CD4-positive, alpha-beta T cell treated with Interferon alpha-2 for 1 hour (primary cell): ENCODE measurements around the gene ALKBH8.
"Not testable (repeated sequence)": the region's sequence is repeated elsewhere in the genome, so short reads cannot be mapped to it uniquely, and the experiment has no call there.

Experiments
- DNase-seq, 2 donors: peaks; one replicate each; pipeline ENCODE4 v3.0.0-alpha.2; 2020 to 2022

Gene ALKBH8, protein sequence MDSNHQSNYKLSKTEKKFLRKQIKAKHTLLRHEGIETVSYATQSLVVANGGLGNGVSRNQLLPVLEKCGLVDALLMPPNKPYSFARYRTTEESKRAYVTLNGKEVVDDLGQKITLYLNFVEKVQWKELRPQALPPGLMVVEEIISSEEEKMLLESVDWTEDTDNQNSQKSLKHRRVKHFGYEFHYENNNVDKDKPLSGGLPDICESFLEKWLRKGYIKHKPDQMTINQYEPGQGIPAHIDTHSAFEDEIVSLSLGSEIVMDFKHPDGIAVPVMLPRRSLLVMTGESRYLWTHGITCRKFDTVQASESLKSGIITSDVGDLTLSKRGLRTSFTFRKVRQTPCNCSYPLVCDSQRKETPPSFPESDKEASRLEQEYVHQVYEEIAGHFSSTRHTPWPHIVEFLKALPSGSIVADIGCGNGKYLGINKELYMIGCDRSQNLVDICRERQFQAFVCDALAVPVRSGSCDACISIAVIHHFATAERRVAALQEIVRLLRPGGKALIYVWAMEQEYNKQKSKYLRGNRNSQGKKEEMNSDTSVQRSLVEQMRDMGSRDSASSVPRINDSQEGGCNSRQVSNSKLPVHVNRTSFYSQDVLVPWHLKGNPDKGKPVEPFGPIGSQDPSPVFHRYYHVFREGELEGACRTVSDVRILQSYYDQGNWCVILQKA

DNA sequence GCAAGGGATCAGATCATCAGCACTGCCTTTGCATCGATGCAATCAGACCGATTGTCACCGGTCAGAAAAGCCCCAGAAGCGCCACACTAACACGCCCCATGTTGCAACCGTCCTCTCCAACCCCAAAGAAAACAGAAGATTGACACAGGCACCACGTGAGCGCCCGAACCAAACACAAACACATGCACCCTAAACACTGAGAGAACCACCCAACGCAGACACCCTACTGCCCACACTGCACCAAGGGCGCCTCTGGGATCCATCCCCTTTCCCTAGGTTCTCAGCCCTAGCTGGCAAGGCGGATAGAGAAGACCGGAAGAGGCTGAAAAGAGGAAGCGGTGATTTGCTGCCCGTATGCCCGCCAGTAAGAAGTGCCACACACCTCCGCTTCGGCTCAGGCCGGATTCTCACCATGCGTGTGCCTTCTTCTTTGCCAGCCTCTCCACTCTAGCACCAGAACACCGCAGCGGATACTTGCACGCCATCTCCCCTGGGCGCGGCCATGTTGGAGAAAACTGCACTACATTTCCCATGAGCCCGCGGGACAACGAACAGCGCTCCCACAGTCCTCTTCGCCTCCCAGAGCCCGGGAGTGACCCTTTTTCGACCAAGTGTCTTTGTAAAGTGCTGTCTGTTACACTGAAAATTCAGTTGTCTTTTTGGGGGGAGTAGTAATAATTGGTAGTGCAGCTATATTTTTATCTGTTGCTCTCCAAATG is at the start of gene ALKBH8:
Gene ALKBH8 (minus strand): TSS at position 517 of the 719 bp plus-strand sequence. CDS start 4,842 bp downstream, outside the sequence.
- DNase-seq = peak; percentile 72 to 82

DNA sequence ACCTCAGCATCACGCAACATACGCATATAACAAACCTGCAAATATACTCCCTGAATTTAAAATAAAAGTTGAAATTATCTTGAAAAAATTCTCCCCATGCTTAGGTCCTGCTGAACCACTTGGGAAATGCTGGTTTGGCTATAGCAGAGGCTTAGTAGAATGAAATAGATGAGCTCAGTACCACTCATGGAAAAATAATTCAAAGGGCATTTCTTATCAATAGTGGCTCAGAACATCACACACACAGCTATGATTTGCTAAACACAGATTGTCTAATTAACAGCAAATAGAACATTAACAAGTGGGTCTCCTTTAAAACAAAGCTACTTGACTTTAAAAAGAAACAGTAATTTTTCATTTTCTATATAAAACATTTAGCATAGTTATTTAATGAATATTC is 46.9 kb upstream of the ALKBH8 start:
- DNase-seq = no peak

DNA sequence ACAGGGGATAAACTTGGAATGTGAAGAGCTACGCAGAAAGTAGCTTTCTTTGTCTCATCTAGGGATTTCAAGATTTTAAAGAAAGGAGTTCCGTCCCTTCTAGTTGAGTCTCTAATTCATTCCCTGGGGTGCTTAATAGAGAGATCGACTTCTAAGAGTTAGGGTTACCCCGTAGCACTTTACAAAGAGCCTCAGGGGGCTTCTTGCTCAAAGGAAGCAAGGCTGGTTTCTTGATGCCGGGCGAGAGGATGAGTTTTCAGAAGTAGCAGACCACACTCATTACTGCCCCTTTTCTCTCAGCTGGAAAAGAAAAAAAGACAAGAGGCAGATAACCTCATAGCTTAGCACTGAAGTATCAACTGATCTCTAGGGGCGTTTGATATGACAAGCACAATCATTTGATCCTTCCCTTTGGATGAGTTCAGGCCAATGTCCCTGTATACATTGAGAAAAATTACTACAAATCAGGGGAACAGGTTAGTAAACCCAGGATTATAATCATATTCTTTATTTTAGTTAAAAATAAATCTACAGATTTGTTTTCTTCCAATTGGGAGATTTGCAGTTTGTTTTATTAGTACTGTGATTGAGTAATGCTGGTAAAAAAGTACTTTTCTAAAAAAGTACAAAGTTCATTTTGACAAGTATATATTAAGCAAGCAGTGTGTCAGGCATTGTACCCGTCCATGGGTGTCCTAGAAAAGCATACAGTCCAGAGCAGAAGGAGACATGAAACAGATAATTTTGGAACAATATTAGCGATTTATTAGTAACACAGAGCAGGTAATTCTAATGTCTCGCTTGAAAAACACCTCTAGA is 44.1 kb upstream of the ALKBH8 start:
- DNase-seq = no peak

DNA sequence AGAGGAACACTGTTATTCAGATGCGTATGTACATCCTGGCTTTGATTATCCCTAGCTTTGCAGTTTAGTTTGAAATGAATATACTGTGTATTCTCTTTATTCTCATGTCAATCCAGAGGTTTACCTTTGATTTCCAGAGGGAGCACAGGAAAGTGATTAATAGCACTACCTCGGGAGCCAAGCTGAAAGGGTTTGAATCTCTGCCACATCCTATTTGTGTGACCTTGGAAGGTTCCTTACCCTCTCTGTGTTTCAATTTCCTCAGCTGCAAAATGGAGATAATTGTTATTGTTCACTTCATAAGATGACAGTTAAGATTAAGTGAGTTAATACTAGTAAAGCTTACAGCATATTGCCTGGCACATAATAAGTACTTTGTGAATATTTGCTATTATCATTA is 43.3 kb upstream of the ALKBH8 start:
- no peak for DNase-seq

DNA sequence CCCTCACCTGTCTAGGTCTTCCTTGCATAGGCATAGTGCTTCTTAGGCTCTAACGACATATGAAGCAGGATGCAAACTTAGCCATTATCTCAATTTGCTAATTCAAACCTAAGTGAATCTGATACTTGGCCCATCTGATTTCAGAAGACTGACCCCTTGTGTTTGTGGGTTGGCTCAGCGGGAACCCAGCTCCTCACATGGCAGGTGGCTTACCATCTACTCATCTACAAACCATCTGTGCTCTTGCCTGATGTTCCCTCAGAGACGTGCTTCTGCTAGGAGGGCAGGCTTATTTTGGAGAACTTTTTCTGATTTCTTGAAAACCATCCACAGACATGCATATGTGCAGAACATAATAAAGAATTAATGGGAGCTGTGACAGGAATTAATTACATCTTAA is 40.6 kb upstream of the ALKBH8 start:
- DNase-seq = no peak

DNA sequence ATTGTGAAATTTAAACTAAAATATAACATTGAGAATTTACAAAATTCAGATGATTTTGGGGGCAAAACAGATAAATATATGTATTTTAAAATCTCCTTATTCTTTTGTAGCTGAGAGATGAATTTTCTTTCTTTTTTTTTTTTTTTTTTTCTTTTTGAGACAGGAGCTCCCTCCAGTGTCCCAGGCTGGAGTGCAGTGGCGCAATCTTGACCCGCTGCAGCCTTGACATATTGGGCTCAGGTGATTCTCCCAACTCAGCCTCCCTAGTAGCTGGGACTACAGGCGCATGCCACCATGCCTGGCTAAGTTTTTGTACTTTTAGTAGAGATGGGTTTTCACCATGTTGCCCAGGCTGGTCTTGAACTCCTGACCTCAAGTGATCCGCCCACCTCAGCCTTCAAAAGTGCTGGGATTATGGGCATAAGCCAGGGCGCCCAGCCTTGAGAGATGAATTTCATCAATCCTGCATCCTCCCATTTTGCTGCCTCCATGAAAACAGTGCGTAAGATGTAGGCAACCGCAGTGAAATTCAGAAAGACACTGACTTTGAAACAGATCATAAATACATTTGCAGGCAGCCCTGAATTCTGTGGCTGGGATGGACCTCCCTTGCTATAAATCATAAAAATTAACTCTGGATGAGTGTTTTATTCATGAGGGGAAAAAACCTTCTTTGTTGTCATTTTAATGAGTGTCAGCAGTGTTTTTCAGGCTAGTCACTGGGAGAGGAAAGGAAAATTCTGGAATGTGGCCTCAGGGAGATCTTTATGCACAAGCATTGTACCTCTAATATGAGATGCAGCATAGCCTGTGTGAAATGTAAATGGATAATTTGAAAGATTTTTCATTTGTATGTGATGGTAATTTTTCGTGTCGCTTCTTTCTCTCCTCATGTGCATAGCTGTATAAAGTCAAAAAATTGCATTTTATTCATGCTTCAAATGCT is 39.8 kb upstream of the ALKBH8 start:
- DNase-seq = no peak

DNA sequence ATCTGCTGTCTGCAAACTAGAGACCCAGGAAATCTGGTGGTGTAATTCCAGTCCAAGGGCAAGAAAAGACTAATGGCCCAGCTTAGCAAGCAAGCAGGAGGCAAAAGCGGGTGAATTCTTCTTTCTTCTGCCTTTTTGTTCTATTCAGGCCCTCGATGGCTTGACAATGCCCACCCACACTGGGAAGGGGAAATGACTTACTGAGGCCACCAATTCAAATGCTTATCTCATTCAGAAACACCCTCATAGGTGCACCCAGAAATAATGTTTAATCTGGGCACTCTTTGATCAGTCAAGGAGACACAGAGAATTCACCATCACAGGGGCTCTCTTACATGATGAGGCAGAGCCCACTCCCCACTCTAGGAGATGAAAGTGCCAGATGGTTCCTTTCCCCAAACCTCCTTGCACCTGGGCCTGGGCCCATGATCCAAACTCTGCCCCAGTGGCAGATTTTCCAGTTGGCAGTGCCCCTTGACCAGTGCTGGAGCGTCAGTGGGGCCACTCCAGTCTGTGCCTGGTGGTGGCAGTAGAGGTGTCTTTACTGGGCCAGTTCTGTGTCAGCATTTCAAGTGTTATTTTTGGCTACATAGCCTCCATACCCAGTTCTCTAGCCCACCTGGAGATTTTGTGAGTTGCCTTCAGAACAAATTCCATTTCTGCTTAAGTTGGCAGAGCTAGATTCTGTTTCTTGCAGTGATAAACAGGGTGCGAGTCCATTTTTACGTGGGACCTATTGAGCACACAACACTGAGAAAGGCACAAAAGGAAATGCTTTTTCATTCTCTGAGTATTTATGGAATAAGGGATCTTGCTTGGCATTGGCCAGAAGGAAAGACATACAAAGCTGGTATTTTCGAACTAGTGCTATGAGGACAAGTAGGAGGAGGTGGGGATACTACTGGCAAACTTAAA is 32.9 kb upstream of the ALKBH8 start:
- no peak for DNase-seq

DNA sequence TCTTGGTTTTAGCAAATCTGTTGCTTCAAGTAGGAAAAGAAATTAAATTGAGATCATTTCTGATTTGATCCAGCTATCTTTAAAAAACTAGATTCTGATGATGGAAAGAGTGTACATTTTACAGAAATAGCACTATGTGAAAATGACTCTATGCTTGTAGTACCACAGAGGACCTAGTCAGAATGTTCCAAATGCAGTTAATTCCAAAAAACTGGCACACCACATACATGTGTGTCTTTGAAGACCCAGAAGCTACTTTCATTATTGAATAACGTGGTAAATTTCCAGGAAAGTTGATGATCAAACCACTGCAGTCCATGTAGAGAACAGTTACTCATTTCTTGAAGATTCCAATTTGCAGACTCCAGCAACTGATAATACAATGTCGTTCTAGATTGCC is 29.2 kb upstream of the ALKBH8 start:
- DNase-seq = no peak

DNA sequence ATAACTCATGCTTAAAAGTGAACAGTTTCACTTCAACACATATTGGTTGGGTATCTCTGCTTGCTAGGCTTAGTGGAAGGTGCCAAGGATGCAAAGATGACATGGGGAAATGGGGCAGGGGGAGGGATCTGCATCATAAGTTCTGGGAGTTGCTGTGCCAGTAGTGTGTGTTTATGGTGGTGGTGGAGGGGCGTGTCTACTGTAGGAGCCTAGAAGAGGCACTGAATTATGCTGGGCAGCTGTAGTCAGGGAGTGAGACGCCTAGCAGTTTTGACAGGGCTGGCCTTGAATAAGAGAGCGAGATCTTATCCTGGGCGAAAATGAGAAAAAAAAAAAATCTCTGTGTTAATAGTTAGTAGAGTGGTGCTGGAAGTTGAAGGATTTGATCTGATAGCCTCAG is 28.4 kb upstream of the ALKBH8 start:
- DNase-seq = no peak

DNA sequence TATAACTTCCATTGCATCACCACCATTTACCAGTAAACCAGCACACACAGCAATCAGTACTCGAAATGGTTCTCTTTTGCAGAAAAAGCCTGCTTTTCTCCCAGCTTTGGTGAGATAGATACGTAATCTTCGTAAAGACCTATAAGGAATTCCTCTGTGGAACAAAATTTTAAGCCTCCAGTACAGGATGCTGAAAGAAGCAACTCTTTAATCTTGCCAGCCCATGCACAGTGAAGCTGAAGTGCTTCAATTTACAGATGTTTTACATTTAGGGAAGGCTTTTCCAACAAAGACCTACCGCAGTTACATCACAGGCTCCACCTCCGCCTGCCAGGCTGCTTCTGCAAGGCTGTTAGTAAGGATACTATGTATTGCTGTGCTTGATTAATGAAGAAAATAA is 27.3 kb upstream of the ALKBH8 start:
- DNase-seq = no peak

DNA sequence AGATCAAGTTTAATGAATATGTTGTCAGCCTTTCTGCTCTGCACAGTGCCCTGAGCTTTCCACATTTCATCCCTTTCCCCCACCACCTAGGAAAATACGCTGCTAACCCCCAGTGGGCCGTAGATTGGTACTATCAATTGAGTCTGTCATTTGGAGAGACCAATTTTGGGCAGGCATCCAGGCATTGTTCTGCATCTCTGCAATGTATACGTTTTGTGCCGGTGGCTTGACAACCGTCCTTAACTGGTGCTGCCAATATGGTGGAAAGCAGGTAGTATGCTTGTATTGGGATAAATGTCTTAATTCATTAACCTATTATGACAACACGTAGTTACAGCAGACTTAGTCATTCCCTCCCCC is 26.7 kb upstream of the ALKBH8 start:
- no peak for DNase-seq

DNA sequence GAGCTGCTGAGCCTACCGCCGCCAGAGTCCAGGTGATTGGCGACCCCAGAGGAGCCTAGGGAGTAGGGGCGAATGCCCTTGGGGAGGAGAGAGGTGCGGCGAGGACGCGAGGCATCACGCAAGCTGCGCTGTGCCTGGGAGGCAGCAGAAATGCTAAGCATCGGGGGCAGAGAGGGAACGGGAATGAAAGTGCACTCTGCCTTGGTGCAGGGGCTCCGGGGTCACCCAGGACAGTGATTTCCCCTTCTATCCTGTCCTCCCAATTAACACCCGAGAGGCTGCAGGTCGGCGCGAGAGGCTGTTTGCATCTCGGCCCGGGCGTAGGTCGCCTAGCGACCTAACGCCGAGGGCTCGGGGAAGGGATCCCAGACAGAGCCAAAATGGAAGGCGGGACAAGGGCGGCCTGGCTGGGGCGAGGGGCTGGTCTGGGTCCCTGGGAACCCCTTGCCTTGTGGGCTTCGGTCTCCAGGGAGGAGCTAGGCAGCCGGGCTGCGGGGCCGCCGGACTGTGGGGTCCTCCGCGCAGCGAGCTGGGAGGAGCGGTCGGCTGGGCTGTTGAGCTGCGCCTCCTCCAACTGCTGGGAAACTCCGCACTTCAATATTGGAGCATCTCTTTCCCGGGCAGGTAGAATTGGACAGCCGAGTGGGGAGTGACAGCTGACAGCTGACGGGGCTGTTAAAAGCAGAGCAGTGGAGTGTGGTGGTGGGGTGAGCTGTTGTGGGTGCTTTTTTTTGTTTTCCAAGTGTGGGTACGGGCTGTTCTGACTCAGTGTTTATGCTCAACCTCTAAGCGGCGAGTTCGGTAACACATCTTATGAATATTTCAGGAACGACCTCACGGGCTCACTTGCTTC is 26.1 kb upstream of the ALKBH8 start:
- peak in 1 of 2 donors; percentile 6 for DNase-seq

DNA sequence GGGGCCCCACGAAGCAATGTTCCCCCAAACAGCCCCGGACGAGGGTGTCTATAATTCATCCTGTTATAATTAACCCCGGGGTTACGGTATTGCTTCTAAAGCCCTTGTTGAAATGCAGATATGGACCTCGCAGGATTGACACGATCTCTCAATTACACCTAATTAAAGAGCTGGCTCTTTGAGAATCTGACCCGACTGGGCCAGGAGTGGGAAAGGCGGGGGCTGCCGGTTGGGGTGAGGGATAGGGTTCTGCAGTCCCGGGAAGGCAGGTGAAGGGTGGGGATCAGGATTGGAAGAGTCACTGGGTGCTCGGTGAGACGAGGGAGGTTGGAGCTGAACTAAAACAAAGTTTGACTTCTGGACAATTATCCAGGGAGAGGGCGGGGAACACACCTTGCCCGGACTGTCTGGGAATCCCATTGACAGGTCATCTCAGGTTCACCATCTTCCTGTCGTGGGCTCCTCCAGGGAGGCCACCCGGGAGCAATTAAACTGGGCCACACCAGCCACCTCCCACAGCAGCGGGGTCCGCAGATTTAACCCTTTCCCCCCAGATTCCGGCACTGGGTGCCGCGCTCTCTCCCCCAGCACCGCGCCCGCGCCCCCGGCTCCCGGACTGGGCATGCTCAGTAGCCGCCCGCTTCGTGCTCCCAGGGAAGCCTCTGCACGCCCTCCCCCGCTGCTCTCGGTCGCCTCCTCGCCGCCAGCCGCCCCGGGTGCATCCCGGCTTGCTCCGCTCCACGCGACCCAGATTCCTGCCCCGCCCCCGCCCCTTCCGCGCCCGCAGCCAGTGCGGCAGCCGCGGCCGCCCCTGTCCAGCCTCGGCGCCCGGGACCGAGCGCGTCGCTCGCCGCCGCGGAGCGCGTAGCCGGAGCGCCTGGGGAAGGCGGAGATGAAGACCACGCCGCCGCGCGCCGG is 25.2 kb upstream of the ALKBH8 start, which contains the start of gene ELMOD1:
Gene ELMOD1 (plus strand): TSS at position 688 of the 918 bp plus-strand sequence. CDS start 27,043 bp downstream, outside the sequence.
- peak in 1 of 2 donors; percentile 30 for DNase-seq

DNA sequence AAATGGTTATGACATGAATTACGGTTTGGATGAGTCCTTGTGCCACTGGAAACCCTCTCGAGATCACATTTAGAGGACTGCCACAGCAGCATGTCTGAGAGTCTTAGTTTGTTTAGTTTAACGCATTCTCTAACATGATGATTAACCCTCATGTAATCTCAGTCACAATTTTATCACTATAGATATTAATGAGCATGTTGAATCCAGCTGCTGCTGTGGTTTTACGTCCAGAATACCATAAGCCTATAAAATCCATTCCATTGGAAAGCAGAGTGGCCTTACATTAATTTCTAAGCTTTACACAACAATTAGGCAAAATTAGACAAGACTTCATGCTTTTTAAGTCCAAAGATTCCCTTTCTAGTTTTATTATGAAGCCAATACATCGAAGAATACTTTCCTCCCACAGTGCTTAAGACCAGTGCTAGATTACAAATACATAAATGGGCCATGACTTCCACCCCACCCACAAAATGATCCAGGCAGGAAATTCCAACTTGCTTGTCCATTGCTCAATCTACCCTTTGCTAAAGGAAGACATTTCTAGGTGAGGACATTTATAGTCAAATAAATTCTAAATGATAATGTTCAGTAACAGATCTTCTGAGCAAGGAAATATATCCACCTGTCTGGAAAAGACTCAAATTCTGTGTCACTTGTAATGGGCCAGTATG is 21.9 kb upstream of the ALKBH8 start:
- no peak for DNase-seq

DNA sequence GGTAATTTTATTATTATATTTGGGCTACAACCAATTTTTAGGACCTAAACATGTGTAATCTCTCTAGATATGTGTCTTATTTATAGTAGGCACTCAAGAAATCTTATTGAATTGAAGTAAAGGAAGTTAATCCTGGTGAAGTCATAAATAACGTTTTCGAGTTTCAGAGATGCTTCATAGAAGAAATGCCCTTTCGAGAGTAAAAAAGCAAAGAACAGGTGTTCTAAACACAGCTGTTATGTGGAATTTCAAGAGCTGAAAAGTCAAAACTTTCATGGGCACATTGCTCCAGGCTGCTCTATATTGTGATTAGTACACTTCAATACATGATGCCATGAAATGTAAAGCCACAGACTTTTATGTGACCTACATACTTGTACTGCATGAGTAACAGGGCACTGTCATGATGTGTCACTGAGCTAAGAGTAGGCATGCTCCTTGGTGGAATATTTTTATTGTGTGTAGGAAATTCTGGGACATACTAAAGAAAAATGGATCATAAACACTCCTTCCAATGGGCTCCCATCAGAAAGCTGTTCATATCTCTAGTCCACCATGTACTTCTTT is 18.2 kb upstream of the ALKBH8 start:
- no peak for DNase-seq

DNA sequence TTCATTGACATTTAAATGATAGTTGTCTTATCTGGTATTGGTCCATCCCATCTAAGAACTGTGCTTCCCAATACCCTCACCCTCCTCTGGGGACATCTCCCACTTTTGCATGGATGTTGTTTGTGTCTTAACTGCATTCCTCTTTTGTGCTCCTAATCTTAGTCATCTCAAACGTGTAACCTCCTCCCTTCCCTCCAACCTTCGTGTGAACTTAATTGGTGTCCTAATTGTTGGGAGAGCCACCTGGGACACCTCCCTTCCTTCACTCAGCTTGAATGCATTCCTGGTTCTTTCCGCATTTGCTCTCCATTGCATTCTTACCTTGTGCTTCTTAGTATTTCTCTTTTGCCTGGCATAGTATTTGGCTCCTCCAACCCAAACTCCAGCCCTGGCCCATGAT is 15.6 kb upstream of the ALKBH8 start:
- DNase-seq = no peak

DNA sequence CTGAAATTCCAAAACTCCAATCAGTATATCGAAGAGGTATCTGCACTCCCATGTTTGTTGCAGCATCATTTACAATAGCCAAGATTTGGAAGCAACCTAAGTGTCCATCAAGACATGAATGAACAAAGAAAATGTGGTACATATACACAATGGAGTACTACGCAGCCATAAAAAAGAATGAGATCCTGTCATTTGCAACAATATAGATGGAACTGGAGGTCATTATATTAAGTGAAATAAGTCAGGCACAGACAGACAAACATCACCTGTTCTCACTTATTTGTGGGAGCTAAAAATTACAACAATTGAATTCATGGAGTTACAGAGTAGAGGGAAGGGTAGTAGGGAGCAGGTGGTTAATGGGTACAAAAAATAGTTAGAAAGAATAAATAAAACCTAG is 13.6 kb upstream of the ALKBH8 start:
- not testable (repeated sequence) for DNase-seq
